ENCODE data around the gene INVS.

Gene INVS

DNA sequence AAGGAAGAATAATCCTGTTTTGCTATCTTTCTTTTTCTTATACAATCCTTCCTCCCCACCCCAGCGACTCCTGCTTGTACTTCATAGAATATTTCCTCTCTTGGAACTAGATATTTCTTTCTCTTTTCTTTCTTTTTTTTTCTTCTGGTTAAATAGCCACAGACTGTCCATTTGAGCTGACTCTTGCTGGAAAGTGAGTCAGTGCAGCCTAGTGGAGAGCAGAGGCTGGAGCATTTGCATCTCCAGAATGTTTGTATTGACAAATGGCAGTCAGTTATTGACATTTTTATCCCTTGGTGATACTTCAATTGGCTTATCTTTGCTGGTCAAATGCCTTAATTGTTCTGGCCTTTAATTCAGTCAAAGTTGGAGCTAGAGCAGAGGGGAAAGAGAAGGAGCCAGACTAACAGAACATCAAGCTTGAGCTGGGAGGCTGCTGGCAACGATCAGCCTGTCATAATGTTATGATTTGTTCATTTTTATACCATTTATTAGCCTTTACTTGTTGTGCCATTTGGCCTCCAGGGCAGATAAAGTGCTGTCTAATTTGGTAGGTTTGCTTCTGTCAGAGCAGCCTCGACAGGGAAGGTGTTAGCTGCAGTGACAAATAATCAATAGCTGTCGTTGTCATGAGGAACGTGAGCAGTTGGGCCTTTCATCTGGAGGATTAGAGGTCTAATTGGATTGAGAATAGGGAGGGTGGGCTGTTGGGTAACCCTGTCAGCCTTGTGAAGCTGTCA, 69.0 kb downstream of the INVS start:
- TF ChIP-seq, protein P1, sequence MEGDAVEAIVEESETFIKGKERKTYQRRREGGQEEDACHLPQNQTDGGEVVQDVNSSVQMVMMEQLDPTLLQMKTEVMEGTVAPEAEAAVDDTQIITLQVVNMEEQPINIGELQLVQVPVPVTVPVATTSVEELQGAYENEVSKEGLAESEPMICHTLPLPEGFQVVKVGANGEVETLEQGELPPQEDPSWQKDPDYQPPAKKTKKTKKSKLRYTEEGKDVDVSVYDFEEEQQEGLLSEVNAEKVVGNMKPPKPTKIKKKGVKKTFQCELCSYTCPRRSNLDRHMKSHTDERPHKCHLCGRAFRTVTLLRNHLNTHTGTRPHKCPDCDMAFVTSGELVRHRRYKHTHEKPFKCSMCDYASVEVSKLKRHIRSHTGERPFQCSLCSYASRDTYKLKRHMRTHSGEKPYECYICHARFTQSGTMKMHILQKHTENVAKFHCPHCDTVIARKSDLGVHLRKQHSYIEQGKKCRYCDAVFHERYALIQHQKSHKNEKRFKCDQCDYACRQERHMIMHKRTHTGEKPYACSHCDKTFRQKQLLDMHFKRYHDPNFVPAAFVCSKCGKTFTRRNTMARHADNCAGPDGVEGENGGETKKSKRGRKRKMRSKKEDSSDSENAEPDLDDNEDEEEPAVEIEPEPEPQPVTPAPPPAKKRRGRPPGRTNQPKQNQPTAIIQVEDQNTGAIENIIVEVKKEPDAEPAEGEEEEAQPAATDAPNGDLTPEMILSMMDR (IDR thresholded peaks at IDR 0.05; ENCODE audit: low read length): no peak
- no peak for TF ChIP-seq EZH2 (IDR thresholded peaks at IDR 0.05; ENCODE audit: borderline replicate concordance, low read length)
- Histone ChIP-seq H3K4me2 (ENCODE audit: low read length) (no peak overlapping the region), H3F3A (ENCODE audit: insufficient read depth, low read length) (no peaks in the 10 kb centered on the region; the same call in 1 of the 2 replicates), H3K4me1 (ENCODE audit: insufficient read depth, low read length, severe bottlenecking) (no peaks in the 10 kb centered on the region), H3K9me2 (ENCODE audit: low read depth, low read length) (no peaks in the 10 kb centered on the region), H3K9me3 (ENCODE audit: low read length) (no peaks in the 10 kb centered on the region), H2AFZ (ENCODE audit: low read length) (no peak overlapping the region), H3K79me2 (ENCODE audit: insufficient read depth, low read length) (no peaks in the 10 kb centered on the region), H4K20me1 (ENCODE audit: insufficient read depth, low read length) (no peaks in the 10 kb centered on the region), H3K9ac (ENCODE audit: low read length) (no peak overlapping the region), H3K4me3 (ENCODE audit: low read depth, low read length, poor library complexity, severe bottlenecking) (no peak overlapping the region), H3K27ac (ENCODE audit: low read depth, low read length, poor library complexity, severe bottlenecking) (no peak overlapping the region), H3K27me3 (ENCODE audit: insufficient read depth, low read length) (no peaks in the 10 kb centered on the region), H3K36me3 (ENCODE audit: insufficient read depth, low read length) (peaks cover 4% of the 10 kb centered on the region; the same call in 1 of the 2 replicates)

DNA sequence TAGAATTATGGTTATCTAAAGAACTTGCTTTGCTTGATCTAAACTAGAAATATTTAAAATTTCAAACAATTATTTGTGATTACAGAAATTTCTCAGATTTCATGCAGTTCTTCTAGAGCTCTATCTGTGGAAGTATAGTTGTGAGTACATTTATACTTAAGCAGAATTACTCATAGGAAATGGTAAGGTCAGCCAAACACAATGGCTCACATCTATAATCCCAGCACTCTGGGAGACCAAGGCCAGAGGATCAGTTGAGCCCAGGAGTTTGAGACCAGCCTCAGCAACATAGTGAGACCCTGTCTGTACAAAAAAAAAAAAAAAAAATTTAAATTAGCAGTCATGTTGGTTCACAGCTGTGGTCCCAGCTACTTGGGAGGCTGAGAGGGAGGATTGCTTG, 71.0 kb downstream of the INVS start:
- peaks cover 4% of the 10 kb centered on the region; the same call in 1 of the 2 replicates for H3K36me3 ChIP-seq (ENCODE audit: insufficient read depth, low read length)
- H3K27ac ChIP-seq (ENCODE audit: low read depth, low read length, poor library complexity, severe bottlenecking): no peak overlapping the region
- H3K4me2 ChIP-seq (ENCODE audit: low read length): no peak overlapping the region
- no peaks in the 10 kb centered on the region for H3K9me3 ChIP-seq (ENCODE audit: low read length)
- H2AFZ ChIP-seq (ENCODE audit: low read length): no peak overlapping the region
- TF ChIP-seq, protein P1 (IDR thresholded peaks at IDR 0.05; ENCODE audit: low read length): no peak
- no peak for TF ChIP-seq EZH2 (IDR thresholded peaks at IDR 0.05; ENCODE audit: borderline replicate concordance, low read length)
- H3K27me3 ChIP-seq (ENCODE audit: insufficient read depth, low read length): no peaks in the 10 kb centered on the region
- no peaks in the 10 kb centered on the region for H4K20me1 ChIP-seq (ENCODE audit: insufficient read depth, low read length)
- H3K79me2 ChIP-seq (ENCODE audit: insufficient read depth, low read length): no peaks in the 10 kb centered on the region
- H3K9ac ChIP-seq (ENCODE audit: low read length): no peak overlapping the region
- no peaks in the 10 kb centered on the region; the same call in 1 of the 2 replicates for H3F3A ChIP-seq (ENCODE audit: insufficient read depth, low read length)
- no peaks in the 10 kb centered on the region for H3K4me1 ChIP-seq (ENCODE audit: insufficient read depth, low read length, severe bottlenecking)
- no peaks in the 10 kb centered on the region for H3K9me2 ChIP-seq (ENCODE audit: low read depth, low read length)
- no peak overlapping the region for H3K4me3 ChIP-seq (ENCODE audit: low read depth, low read length, poor library complexity, severe bottlenecking)

DNA sequence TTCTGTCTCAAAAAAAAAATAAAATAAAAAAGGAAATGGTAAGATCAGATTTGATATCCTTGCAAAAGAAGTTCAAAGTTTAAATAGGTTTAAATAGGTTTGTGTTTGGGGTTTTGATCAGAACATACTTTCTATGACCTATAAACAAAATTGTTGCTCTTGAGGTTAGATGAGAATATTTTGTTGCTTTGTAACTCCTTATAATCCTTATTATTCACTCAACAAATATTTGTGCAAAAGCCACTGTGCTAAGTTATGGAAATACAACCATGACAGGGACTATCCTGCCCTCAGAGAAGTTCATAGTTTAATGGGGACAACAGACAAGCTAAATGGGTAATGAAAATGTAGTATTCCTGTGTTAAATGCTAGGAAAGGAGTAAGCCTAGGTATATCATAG, 71.5 kb downstream of the INVS start:
- Histone ChIP-seq H2AFZ (ENCODE audit: low read length) (no peak overlapping the region), H3K27ac (ENCODE audit: low read depth, low read length, poor library complexity, severe bottlenecking) (no peak overlapping the region), H4K20me1 (ENCODE audit: insufficient read depth, low read length) (no peaks in the 10 kb centered on the region), H3K27me3 (ENCODE audit: insufficient read depth, low read length) (no peaks in the 10 kb centered on the region), H3K9me3 (ENCODE audit: low read length) (no peaks in the 10 kb centered on the region), H3K9ac (ENCODE audit: low read length) (no peak overlapping the region), H3K36me3 (ENCODE audit: insufficient read depth, low read length) (peaks cover 4% of the 10 kb centered on the region; the same call in 1 of the 2 replicates), H3K4me1 (ENCODE audit: insufficient read depth, low read length, severe bottlenecking) (no peaks in the 10 kb centered on the region), H3K9me2 (ENCODE audit: low read depth, low read length) (no peaks in the 10 kb centered on the region), H3K79me2 (ENCODE audit: insufficient read depth, low read length) (no peaks in the 10 kb centered on the region), H3F3A (ENCODE audit: insufficient read depth, low read length) (no peaks in the 10 kb centered on the region; the same call in 1 of the 2 replicates), H3K4me2 (ENCODE audit: low read length) (no peak overlapping the region), H3K4me3 (ENCODE audit: low read depth, low read length, poor library complexity, severe bottlenecking) (no peak overlapping the region)
- TF ChIP-seq, protein P1 (IDR thresholded peaks at IDR 0.05; ENCODE audit: low read length): no peak
- no peak for TF ChIP-seq EZH2 (IDR thresholded peaks at IDR 0.05; ENCODE audit: borderline replicate concordance, low read length)

Data from OCI-LY1 (cell line).